ENCODE results near the gene MRO.

GRCh38 chr18:50859793-50860555, 40.2 kb upstream of the MRO start:
- no peak for TF ChIP-seq CTCF (IDR thresholded peaks at IDR 0.05 in 4 of 5, conservative IDR thresholded peaks at IDR 0.05 in 1 of 5)
- TF ChIP-seq POLR2A (IDR thresholded peaks at IDR 0.05): no peak
